Liver (tissue), 3 donors: Measurements from ENCODE around the gene ZNF48.

Source experiments
- EGR1 ChIP-seq, 2 donors: IDR thresholded peaks; 2 replicates each; pipeline ENCODE4 v1.6.1; 2016 to 2018; ENCODE audit warnings: antibody characterized with exemption in 2 of 2, low read depth in 2 of 2
- FOXA2 ChIP-seq: IDR thresholded peaks from 2 replicates; pipeline ENCODE4 v1.6.1; 2016; ENCODE audit warnings: antibody characterized with exemption
- RAD21 ChIP-seq, 2 donors: IDR thresholded peaks; 2 replicates each; pipeline ENCODE4 v1.6.1; 2016; ENCODE audit warnings: antibody characterized with exemption in 2 of 2, mild to moderate bottlenecking in 2 of 2
- REST ChIP-seq: IDR thresholded peaks from 2 replicates; pipeline ENCODE4 v1.6.1; 2016; ENCODE audit warnings: antibody characterized with exemption, mild to moderate bottlenecking
- RXRA ChIP-seq, 2 donors: IDR thresholded peaks; 2 replicates each; pipeline ENCODE4 v1.6.1; 2017 to 2018; ENCODE audit warnings: antibody characterized with exemption in 2 of 2, mild to moderate bottlenecking in 1 of 2
- SP1 ChIP-seq: IDR thresholded peaks from 2 replicates; pipeline ENCODE4 v1.6.1; 2018; ENCODE audit warnings: antibody characterized with exemption, mild to moderate bottlenecking
- TAF1 ChIP-seq: conservative IDR thresholded peaks from 2 replicates; pipeline ENCODE4 v1.6.1; 2016; ENCODE audit warnings: antibody characterized with exemption, mild to moderate bottlenecking
- YY1 ChIP-seq: IDR thresholded peaks from 2 replicates; pipeline ENCODE4 v1.6.1; 2016; ENCODE audit warnings: antibody characterized with exemption, mild to moderate bottlenecking
- TF ChIP-seq, protein P1 (sequence below): fragments of 150-350 bp; IDR thresholded peaks from 2 replicates; pipeline ENCODE4 v1.5.1; 2017; ENCODE audit warnings: improper control_type of control experiment, low read depth, low read length; ENCODE audit not compliant: missing input control
- TF ChIP-seq, protein P2 (sequence below): IDR thresholded peaks from 2 replicates; pipeline ENCODE4 v1.6.1; 2016; ENCODE audit warnings: antibody characterized with exemption
- TF ChIP-seq, protein P3 (sequence below): IDR thresholded peaks from 2 replicates; pipeline ENCODE4 v1.6.1; 2016; ENCODE audit warnings: antibody characterized with exemption
- donor health status: healthy.
- donor health status: healthy.

DNA sequence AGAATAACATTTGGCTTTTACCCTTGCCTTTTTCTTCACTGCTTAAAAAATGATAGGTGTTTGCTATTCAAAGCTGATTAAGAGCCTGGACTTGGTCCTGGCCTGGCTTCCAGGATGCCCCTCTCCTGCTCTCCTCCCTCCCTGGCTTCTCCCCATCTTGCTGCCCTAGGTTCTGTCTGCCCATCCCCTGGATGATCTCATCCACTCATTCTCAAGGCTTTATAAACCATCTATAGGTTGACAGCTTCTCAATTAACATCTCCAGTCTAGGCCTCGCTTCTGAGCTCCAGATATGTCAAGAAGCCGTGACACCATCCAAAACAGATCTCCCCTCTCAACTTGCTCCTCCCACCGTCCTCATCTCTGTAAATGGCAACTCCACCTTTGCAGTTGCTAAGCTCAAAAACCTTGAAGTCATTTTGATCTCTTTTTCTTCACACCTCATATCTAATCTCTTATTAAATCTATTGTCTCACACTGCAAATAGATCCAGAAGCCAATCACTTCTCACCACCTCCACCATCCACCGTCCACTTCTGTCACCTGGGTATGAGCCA, 20.9 kb downstream of the ZNF48 start:
- TF ChIP-seq, protein P1, sequence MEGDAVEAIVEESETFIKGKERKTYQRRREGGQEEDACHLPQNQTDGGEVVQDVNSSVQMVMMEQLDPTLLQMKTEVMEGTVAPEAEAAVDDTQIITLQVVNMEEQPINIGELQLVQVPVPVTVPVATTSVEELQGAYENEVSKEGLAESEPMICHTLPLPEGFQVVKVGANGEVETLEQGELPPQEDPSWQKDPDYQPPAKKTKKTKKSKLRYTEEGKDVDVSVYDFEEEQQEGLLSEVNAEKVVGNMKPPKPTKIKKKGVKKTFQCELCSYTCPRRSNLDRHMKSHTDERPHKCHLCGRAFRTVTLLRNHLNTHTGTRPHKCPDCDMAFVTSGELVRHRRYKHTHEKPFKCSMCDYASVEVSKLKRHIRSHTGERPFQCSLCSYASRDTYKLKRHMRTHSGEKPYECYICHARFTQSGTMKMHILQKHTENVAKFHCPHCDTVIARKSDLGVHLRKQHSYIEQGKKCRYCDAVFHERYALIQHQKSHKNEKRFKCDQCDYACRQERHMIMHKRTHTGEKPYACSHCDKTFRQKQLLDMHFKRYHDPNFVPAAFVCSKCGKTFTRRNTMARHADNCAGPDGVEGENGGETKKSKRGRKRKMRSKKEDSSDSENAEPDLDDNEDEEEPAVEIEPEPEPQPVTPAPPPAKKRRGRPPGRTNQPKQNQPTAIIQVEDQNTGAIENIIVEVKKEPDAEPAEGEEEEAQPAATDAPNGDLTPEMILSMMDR, result no peak
- no peak for TF ChIP-seq RAD21 (IDR thresholded peaks at IDR 0.05)
- no peak for TF ChIP-seq REST
- TF ChIP-seq, protein P2, sequence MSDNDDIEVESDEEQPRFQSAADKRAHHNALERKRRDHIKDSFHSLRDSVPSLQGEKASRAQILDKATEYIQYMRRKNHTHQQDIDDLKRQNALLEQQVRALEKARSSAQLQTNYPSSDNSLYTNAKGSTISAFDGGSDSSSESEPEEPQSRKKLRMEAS, result no peak
- TF ChIP-seq TAF1, result no peak
- TF ChIP-seq, protein P3, sequence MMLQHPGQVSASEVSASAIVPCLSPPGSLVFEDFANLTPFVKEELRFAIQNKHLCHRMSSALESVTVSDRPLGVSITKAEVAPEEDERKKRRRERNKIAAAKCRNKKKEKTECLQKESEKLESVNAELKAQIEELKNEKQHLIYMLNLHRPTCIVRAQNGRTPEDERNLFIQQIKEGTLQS, result no peak
- TF ChIP-seq RXRA (IDR thresholded peaks at IDR 0.05), result no peak
- no peak for TF ChIP-seq YY1
- TF ChIP-seq FOXA2, result no peak
- TF ChIP-seq SP1, result no peak
- TF ChIP-seq EGR1 (IDR thresholded peaks at IDR 0.05; ENCODE audit: low read depth in 2 of 2), result no peak
